ENCODE results near the gene SULT1A1. TPM values are rescaled to one million over a fixed set of nuclear protein-coding genes. Genes with fewer than 3 reads are reported as not detected.
"Not testable (repeated sequence)": the region's sequence is repeated elsewhere in the genome, so short reads cannot be mapped to it uniquely, and the experiment has no call there.

The SULT1A1 gene
- total and polyA plus RNA-seq, 4 donors = 25.3 to 143 (median 102) TPM

DNA sequence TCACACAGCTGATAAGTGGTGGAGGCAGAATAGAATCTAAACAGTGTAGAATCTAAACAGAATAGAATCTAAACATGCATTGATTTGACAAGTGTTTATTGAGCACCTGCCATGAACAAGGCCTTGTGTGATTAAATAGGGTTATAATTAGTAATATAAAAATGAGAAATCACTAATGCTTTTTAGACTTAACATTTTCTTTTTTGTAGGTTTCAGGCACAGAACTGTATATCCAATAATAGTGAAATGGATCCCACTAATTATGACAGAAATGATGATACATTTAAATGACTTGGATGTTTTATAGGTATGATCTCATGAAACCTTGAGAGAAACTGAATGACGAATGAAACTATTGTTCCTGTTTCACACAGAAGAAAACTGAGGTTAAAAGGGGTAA, 27.9 kb upstream of the SULT1A1 start, which contains the start of gene NPIPB8:
Gene NPIPB8, plus strand, starts transcription at position 301 of the 400 bp plus-strand sequence. CDS start 296 bp downstream, outside the sequence.
- H3K4me1 ChIP-seq (ENCODE audit: control insufficient read depth in 4 of 4, insufficient read depth in 4 of 4, low read length in 3 of 4); DNase-seq (ENCODE audit: low spot score); H3K9ac ChIP-seq (ENCODE audit: low read depth in 1 of 2, low read length in 2 of 2); H3K27ac ChIP-seq (ENCODE audit: low read depth in 1 of 2, low read length in 2 of 2); H3K9me3 ChIP-seq (ENCODE audit: control insufficient read depth in 4 of 4, low read length in 3 of 4); H3K4me3 ChIP-seq (ENCODE audit: low read depth in 1 of 3, low read length in 3 of 3); H3K27me3 ChIP-seq (ENCODE audit: control insufficient read depth in 4 of 4, insufficient read depth in 4 of 4, low read length in 3 of 4); H3K36me3 ChIP-seq (ENCODE audit: control insufficient read depth in 4 of 4, insufficient read depth in 3 of 4, low read depth in 1 of 4, low read length in 3 of 4): not testable (repeated sequence)
- WGBS = no CpG with 5 or more reads among the region's 1 CpG

DNA sequence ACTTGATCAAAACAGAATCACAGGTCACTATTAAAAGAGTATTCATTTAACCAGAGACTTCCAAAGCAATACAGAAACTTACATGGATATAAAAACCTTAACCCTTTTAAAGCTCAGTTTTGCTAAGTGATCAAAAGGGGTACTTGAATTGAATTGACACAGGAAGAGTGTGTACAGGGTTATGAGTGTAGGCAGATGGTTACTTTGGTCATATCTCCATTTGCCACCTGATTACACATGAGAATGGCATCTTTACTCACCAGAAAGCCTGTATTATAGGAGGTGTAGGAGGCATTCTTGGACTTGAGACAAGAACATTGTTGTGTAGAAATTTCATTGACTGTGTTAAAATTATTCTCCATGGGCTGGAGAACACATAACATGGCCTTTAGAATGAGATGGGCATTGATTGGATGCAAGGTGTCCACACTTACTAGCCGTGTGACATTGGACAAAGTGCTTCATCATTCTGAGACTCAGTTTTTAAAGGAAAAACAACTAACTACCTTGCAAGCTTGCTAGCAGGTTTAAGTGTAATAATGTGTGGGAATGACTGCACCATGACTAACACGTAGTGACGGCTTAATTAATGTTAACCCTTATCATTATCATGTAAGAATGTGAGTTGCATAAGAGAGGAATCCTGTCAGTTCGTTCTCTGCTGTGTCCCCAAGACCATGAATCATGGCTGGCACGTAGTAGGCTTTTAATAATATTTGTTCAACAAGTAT, 26.4 kb upstream of the SULT1A1 start:
- not testable (repeated sequence) for H3K9ac ChIP-seq (ENCODE audit: low read depth in 1 of 2, low read length in 2 of 2); H3K9me3 ChIP-seq (ENCODE audit: control insufficient read depth in 4 of 4, low read length in 3 of 4); H3K36me3 ChIP-seq (ENCODE audit: control insufficient read depth in 4 of 4, insufficient read depth in 3 of 4, low read depth in 1 of 4, low read length in 3 of 4); DNase-seq (ENCODE audit: low spot score); H3K4me1 ChIP-seq (ENCODE audit: control insufficient read depth in 4 of 4, insufficient read depth in 4 of 4, low read length in 3 of 4); H3K4me3 ChIP-seq (ENCODE audit: low read depth in 1 of 3, low read length in 3 of 3); H3K27me3 ChIP-seq (ENCODE audit: control insufficient read depth in 4 of 4, insufficient read depth in 4 of 4, low read length in 3 of 4); H3K27ac ChIP-seq (ENCODE audit: low read depth in 1 of 2, low read length in 2 of 2)
- 70% methylated on average over 5 of the region's 5 CpGs for WGBS

DNA sequence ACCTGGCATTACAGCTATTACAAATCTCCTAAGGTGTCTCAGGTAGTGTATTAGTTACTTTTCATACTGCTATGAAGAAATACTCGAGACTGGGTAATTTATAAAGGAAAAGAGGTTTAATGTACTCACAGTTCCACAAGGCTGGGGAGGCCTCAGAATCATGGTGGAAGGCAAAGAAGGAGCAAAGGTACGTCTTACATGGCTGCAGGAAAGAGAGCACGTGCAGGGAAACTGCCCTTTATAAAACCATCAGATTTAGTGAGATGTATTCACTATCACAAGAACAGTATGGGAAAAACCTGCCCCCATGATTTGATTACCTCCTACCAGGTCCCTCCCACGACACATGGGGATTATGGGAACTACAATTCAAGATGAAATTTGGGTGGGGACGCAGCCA, 21.1 kb upstream of the SULT1A1 start:
- not testable (repeated sequence) for H3K9me3 ChIP-seq (ENCODE audit: control insufficient read depth in 4 of 4, low read length in 3 of 4); H3K36me3 ChIP-seq (ENCODE audit: control insufficient read depth in 4 of 4, insufficient read depth in 3 of 4, low read depth in 1 of 4, low read length in 3 of 4); H3K27me3 ChIP-seq (ENCODE audit: control insufficient read depth in 4 of 4, insufficient read depth in 4 of 4, low read length in 3 of 4); H3K4me1 ChIP-seq (ENCODE audit: control insufficient read depth in 4 of 4, insufficient read depth in 4 of 4, low read length in 3 of 4); H3K4me3 ChIP-seq (ENCODE audit: low read depth in 1 of 3, low read length in 3 of 3); H3K27ac ChIP-seq (ENCODE audit: low read depth in 1 of 2, low read length in 2 of 2); H3K9ac ChIP-seq (ENCODE audit: low read depth in 1 of 2, low read length in 2 of 2); DNase-seq (ENCODE audit: low spot score)
- WGBS = 84% methylated on average over 4 of the region's 5 CpGs

DNA sequence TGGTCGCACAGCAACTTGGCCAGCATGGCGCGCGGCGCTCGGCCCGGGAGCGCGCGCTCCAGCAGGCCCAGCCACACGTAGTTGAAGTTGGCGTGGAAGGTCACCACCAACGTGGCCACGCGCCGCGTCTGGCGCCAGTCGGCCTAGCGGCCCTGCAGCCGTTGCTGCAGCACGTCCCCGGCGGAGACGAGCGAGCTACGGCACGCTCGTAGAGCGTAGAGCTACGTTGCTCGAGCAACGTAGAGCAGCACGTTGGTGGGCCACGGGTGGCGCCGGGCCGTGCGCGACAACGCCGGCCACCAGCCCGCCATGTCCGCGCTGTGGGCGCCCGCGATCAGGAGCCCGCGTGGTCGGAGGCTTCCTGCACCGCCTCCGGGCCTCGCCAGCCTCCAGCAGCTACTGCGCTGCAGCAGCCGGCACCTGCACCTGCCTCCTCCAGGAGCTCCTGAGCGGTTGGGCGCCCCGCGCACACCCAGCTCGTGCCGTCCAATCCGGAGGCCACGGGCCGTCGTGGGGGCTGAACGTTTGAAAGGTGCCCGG, 13.4 kb upstream of the SULT1A1 start:
- 9% methylated on average over 68 of the region's 68 CpGs for WGBS
- Histone ChIP-seq H3K36me3 (ENCODE audit: control insufficient read depth in 4 of 4, insufficient read depth in 3 of 4, low read depth in 1 of 4, low read length in 3 of 4) (no peaks in the 10 kb centered on the region), H3K4me3 (ENCODE audit: low read depth in 1 of 3, low read length in 3 of 3) (peak overlapping the region; percentile 32 to 65 (median 45)), H3K9me3 (ENCODE audit: control insufficient read depth in 4 of 4, low read length in 3 of 4) (no peaks in the 10 kb centered on the region), H3K4me1 (ENCODE audit: control insufficient read depth in 4 of 4, insufficient read depth in 4 of 4, low read length in 3 of 4) (peaks cover 0 to 5% (median under 1%) of the 10 kb centered on the region in 4 donors), H3K9ac (ENCODE audit: low read depth in 1 of 2, low read length in 2 of 2) (no peak overlapping the region), H3K27ac (ENCODE audit: low read depth in 1 of 2, low read length in 2 of 2) (no peak overlapping the region), H3K27me3 (ENCODE audit: control insufficient read depth in 4 of 4, insufficient read depth in 4 of 4, low read length in 3 of 4) (no peaks in the 10 kb centered on the region)
- no peak for DNase-seq (ENCODE audit: low spot score)
- TF ChIP-seq FOXA2 (IDR thresholded peaks at IDR 0.05) (no peak), TAF1 (conservative IDR thresholded peaks at IDR 0.05) (no peak), HNF4G (IDR thresholded peaks at IDR 0.05) (no peak), EGR1 (IDR thresholded peaks at IDR 0.05; ENCODE audit: low read depth in 2 of 2) (no peak), YY1 (IDR thresholded peaks at IDR 0.05) (no peak)
- TF ChIP-seq, protein P1, sequence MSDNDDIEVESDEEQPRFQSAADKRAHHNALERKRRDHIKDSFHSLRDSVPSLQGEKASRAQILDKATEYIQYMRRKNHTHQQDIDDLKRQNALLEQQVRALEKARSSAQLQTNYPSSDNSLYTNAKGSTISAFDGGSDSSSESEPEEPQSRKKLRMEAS (IDR thresholded peaks at IDR 0.05) = no peak
- TF ChIP-seq, protein P2, sequence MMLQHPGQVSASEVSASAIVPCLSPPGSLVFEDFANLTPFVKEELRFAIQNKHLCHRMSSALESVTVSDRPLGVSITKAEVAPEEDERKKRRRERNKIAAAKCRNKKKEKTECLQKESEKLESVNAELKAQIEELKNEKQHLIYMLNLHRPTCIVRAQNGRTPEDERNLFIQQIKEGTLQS (IDR thresholded peaks at IDR 0.05) = no peak

DNA sequence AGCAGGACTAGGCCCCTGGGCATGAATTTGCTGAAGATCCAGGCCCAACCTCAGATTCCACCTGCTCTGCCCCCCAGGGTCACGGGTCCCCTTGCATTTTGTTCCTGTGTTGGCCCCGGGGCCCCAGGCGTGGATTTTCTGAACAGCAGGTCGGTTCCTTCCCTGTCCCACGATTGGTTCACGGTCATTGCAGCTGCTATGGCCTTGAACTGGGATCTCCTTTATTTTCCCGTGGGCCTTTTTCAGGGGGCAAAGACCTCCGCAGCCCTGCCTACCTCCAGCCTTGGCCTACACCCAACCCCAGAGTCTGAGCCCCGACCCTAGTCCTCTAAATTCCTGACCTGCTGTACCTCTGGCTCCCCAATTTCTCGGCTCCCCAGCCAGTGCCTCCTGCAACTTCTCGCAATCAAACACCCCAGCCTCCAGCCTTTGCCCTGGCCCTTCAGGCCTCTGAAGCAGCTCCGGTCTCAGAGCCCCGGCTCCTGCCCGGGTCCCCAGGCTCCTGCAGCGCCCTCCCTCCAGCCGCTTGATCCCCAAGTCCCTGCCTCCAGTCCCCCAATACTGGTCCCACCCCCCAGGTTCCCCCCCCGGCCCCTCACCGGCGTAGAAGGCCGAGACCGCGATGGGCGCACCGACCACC, 12.8 kb upstream of the SULT1A1 start:
- H3K27ac ChIP-seq (ENCODE audit: low read depth in 1 of 2, low read length in 2 of 2); H3K27me3 ChIP-seq (ENCODE audit: control insufficient read depth in 4 of 4, insufficient read depth in 4 of 4, low read length in 3 of 4); DNase-seq (ENCODE audit: low spot score); H3K9me3 ChIP-seq (ENCODE audit: control insufficient read depth in 4 of 4, low read length in 3 of 4); H3K36me3 ChIP-seq (ENCODE audit: control insufficient read depth in 4 of 4, insufficient read depth in 3 of 4, low read depth in 1 of 4, low read length in 3 of 4); H3K9ac ChIP-seq (ENCODE audit: low read depth in 1 of 2, low read length in 2 of 2); H3K4me1 ChIP-seq (ENCODE audit: control insufficient read depth in 4 of 4, insufficient read depth in 4 of 4, low read length in 3 of 4): not testable (repeated sequence)
- peak overlapping the region in 2 of 3 donors; percentile 45 to 65 for H3K4me3 ChIP-seq (ENCODE audit: low read depth in 1 of 3, low read length in 3 of 3)
- 50% methylated on average over 24 of the region's 24 CpGs for WGBS
